H7 (cell line): ENCODE measurements around the gene AK2. TPM values are rescaled to one million over a fixed set of nuclear protein-coding genes. Genes with fewer than 3 reads are reported as not detected.

Experiments
- DNase-seq: peaks from one replicate; pipeline ENCODE4 v3.0.0; 2012
- H3K27me3 ChIP-seq: 2 replicates; pipeline ENCODE4 v1.6.0; 2011; ENCODE audit warnings: mild to moderate bottlenecking, low read length; ENCODE audit not compliant: control insufficient read depth, insufficient read depth
- H3K36me3 ChIP-seq: replicated peaks from 2 replicates; pipeline ENCODE4 v1.5.1; 2011; ENCODE audit warnings: low read length; ENCODE audit not compliant: control insufficient read depth, insufficient read depth
- H3K4me3 ChIP-seq: 2 replicates; pipeline ENCODE4 v1.5.1; 2011; ENCODE audit warnings: low read depth, mild to moderate bottlenecking, control low read depth, low read length, moderate library complexity; ENCODE audit not compliant: insufficient read depth
- total RNA-seq: library from RNA; depleted of rRNA; stranded (reverse); fragments of >200 nt; shearing (Covaris generic); gene quantifications from 2 replicates; pipeline ENCODE4 v1.2.3, GENCODE V29; 2014

AK2 gene
- total RNA-seq, 1 experiment from 2014 or later = 151 TPM

- Histone ChIP-seq H3K36me3 (peaks cover 20% of the 10 kb centered on the region), H3K4me3 (no peak overlapping the region)
Measured at GRCh38 chr1:33021567-33022431, 14.9 kb downstream of the AK2 start.

GRCh38 chr1:33018112-33018511 is 18.6 kb downstream of the AK2 start:
- Histone ChIP-seq H3K27me3 (no peaks in the 10 kb centered on the region), H3K36me3 (peaks cover 28% of the 10 kb centered on the region), H3K4me3 (no peak overlapping the region)
- no peak for DNase-seq

More at GRCh38 chr1:33021567-33022431, 14.9 kb downstream of the AK2 start:
- DNase-seq = no peak
- H3K27me3 ChIP-seq = no peaks in the 10 kb centered on the region

- Histone ChIP-seq H3K27me3 (no peaks in the 10 kb centered on the region), H3K36me3 (peaks cover 33% of the 10 kb centered on the region), H3K4me3 (no peak overlapping the region)
- DNase-seq = no peak
Measured at GRCh38 chr1:33017175-33017574, 19.5 kb downstream of the AK2 start.

- no peak overlapping the region for H3K4me3 ChIP-seq
- H3K27me3 ChIP-seq = no peaks in the 10 kb centered on the region
- DNase-seq = no peak
- peaks cover 33% of the 10 kb centered on the region for H3K36me3 ChIP-seq
Measured at GRCh38 chr1:33015216-33015615, 21.5 kb downstream of the AK2 start.

GRCh38 chr1:33014464-33015163 is 22.1 kb downstream of the AK2 start:
- H3K27me3 ChIP-seq = no peaks in the 10 kb centered on the region
- no peak for DNase-seq
- H3K4me3 ChIP-seq = no peak overlapping the region
- H3K36me3 ChIP-seq = peaks cover 31% of the 10 kb centered on the region

- no peak for DNase-seq
- peaks cover 30% of the 10 kb centered on the region for H3K36me3 ChIP-seq
Measured at GRCh38 chr1:33013791-33014190, 22.9 kb downstream of the AK2 start.

GRCh38 chr1:33012165-33012564 is 24.5 kb downstream of the AK2 start:
- DNase-seq = no peak
- Histone ChIP-seq H3K27me3 (no peaks in the 10 kb centered on the region), H3K4me3 (no peak overlapping the region), H3K36me3 (peaks cover 34% of the 10 kb centered on the region)

More at GRCh38 chr1:33013791-33014190, 22.9 kb downstream of the AK2 start:
- Histone ChIP-seq H3K27me3 (no peaks in the 10 kb centered on the region), H3K4me3 (no peak overlapping the region)

- H3K27me3 ChIP-seq = no peaks in the 10 kb centered on the region
- H3K36me3 ChIP-seq = peaks cover 34% of the 10 kb centered on the region
- DNase-seq = no peak
- no peak overlapping the region for H3K4me3 ChIP-seq
Measured at GRCh38 chr1:33010932-33011731, 25.6 kb downstream of the AK2 start.

- H3K4me3 ChIP-seq = no peak overlapping the region
- no peaks in the 10 kb centered on the region for H3K27me3 ChIP-seq
- peaks cover 34% of the 10 kb centered on the region for H3K36me3 ChIP-seq
- no peak for DNase-seq
Measured at GRCh38 chr1:33009561-33009960, 27.1 kb downstream of the AK2 start.

GRCh38 chr1:33008051-33008914 is 28.4 kb downstream of the AK2 start:
- no peak for DNase-seq
- Histone ChIP-seq H3K27me3 (no peaks in the 10 kb centered on the region), H3K4me3 (no peak overlapping the region), H3K36me3 (peaks cover 26% of the 10 kb centered on the region)

- H3K36me3 ChIP-seq = peaks cover 19% of the 10 kb centered on the region
- H3K4me3 ChIP-seq = no peak overlapping the region
- H3K27me3 ChIP-seq = no peaks in the 10 kb centered on the region
- peak; percentile 55 for DNase-seq
Measured at GRCh38 chr1:33007190-33008050, 29.3 kb downstream of the AK2 start.

GRCh38 chr1:33005838-33006421 is 30.8 kb downstream of the AK2 start:
- peaks cover 10% of the 10 kb centered on the region for H3K36me3 ChIP-seq
- no peak for DNase-seq
- H3K4me3 ChIP-seq = no peak overlapping the region

More at GRCh38 chr1:33005838-33006421, 30.8 kb downstream of the AK2 start:
- no peaks in the 10 kb centered on the region for H3K27me3 ChIP-seq
